Measurements from ENCODE around the gene TSSK3.
"Not testable (repeated sequence)": the region's sequence is repeated elsewhere in the genome, so short reads cannot be mapped to it uniquely, and the experiment has no call there.

The TSSK3 gene

GRCh38 chr1:32365445-32365844 lies 3.1 kb downstream of the TSSK3 start:
- no peak for DNase-seq

GRCh38 chr1:32367912-32368635 lies 5.7 kb downstream of the TSSK3 start:
- DNase-seq: no peak

- DNase-seq: no peak
Measured at GRCh38 chr1:32372149-32372756, 9.9 kb downstream of the TSSK3 start.

GRCh38 chr1:32373996-32374592 lies 11.8 kb downstream of the TSSK3 start:
- DNase-seq: no peak

DNA sequence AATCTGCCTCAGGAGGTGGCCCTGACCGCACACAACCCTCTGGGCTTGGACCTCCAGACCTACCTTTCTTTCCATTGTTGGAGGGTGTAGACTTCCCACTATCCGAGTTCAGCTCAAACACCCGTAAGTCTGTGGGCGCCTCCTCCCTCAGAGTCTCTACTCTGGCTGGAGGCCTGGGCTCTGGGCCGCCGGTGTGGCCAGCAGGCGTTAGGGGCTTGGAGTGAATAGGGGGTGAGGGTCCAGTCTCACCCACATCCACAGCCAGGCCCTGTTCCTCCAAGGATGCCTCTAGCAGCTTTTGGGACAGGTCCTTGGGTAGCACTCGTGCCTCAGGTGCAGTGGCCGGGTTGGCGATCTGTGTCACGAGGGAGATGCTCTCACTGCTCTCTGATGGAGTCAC lies 13.9 kb downstream of the TSSK3 start:
- DNase-seq: no peak

DNA sequence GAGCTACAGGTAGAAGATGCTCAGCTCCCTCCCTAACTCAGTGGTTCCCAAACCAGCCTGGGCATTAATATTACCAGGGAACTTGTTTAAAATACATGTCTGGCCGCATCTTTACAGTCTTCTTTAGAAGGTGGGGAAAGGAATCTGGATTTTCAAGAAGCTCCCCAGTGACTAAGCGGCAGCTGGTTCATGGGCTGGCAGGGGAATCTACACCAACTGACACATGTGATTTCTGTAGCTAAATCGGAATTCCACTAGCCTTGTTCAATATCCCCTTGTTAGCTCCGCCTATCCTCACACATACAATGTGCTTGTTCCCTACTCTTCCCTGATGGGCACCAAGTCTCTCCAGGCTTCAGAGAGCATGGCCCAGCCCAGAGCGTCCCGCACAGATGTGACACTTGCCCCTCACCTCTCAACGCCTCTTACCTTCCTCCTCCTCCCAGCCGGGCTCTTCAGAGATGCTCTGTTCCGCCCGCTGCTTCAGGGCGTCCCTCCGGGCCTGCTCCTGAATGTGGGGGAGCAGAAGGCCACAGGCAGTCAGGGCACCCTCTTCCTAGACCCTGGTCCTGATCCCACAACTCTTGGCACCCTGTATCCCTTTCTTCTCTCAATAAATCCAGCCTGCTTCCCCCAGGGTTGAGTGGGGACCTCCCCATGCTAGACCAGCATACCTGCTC lies 15.3 kb downstream of the TSSK3 start:
- DNase-seq: no peak

DNA sequence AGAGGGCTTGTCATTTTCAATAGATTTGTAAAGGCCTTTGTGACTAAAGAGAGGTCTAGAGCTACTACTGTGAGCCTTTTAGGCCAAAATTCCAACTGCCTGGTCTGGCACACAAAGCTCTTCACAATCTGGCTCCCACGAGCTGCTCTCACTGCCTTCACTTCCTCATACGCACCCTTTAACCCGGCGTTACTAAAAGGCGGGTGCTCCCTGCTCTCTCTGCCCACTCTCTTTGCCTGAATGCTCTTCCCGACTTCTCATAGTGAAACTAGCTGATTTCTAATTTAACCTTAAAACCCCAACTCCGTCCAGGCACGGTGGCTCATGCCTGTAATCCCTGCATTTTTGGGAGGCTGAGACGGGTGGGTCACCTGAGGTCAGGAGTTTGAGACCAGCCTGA lies 17.7 kb downstream of the TSSK3 start:
- DNase-seq: no peak

- no peak for DNase-seq
Measured at GRCh38 chr1:32386676-32387392, 24.5 kb downstream of the TSSK3 start.

DNA sequence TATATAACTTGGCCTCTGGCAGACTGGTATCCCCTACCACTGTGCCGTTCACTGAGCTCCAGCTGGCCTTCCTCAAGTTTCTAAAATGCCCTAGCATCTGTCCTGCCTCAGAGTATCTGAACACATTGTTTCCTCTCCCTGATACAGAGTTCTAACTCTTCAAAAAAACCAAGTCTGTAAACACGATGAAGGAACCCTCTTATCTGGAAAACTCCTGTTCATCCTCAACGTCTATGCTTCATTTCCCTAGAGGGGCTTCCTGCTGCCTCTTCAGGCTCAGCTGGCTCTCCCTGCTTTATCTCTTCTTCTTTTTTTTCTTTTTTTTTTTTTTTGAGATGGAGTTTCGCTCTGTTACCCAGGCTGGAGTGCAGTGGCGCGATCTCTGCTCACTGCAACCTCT lies 26.3 kb downstream of the TSSK3 start:
- no peak for DNase-seq

DNA sequence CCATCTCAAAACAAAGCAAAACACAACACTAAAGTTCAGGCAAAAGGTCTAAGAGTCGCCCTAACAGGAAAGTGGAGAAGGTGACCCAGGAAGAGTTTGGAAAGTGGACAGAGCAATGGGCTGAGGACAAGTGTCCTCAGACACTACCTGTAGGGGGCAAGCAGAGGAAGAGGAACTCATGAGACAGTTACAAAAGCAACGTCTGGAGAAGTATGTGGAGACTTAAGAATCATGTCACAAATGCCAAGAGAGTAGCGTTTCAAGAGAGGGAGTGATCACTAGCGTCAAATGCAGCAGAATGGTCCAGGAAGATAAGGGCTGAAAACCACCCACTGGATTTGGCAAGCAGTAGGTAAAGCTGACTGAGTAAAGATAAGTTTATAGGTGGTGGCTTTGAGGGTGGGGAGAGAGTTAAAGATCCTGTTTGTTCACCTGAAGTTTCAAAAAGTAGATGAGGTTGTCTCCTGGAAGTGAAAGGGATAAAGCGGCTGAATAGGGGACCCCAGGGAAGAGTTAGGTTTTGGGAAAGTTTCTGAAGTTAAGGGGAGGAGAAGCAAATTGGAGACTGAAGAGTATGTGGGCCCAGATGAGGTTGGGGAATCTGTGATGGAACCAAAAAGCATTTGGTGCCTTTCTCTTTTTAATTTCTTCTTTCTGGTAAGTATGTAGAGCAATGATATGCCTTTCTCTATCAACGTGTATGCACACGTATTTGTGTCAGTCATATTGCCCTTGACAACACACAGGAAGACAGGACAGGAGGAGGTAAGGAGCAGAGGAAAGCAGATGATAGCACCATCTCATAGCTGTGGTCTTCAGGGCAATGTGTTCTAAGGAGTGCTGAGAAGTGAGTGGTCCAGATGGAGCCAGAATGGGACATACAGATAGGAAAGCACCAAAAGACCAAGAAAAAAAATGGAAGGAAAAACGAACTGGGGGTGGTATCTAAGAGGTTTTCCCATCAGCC lies 28.8 kb downstream of the TSSK3 start:
- no peak for DNase-seq

DNA sequence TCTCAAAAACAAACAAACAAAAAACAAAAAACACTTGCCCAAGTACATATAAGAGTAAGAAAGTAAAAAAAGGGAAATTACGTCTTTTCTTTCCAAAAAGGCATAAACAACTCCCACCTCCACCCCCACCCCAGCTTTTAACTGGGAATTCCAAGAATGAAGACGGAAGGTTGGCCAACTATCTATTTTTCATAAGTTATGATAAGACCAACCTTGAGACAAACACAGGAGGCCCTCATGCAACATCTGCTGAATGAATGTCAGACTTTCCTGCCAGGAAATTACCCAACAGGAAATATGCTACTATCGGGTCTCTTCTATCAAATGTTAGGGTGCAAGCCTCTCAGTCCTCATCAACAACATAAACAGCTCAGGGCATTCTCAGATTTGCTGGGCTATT lies 30.0 kb downstream of the TSSK3 start:
- DNase-seq: no peak

DNA sequence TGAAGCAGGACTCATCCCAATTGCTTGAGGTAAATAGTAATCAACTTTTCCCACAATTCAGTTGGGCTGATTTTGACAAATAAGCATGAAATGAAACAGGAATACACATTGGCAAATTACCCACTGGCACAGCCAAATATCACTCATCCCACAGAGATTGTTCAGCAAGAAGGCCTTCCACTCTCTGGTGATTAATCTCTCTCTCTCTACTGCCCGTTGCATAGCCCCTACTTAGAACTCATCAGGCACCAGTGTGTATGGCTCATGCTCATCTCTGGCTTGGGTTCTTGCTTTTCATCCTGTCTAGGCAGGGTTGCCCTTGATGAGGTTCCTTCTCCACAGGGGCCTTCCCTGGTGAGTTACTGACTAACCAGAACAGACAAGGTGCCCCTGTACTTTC lies 30.8 kb downstream of the TSSK3 start:
- DNase-seq: no peak

DNA sequence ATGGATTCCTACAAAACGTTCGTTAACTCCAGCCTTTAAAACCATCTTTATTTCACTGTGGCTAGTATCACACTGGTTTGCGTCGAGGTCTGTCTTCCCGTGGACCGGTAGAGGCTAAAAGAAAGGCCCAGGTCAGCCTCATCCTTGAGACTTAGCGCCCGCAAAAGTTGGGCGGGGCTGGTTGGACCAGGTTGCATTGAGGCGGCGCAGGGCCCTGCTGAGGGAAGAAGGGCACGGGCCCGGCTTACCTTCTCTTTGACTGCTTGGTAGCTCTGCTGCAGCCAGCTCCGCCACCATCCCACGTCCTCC lies 31.4 kb downstream of the TSSK3 start:
- DNase-seq: no peak

DNA sequence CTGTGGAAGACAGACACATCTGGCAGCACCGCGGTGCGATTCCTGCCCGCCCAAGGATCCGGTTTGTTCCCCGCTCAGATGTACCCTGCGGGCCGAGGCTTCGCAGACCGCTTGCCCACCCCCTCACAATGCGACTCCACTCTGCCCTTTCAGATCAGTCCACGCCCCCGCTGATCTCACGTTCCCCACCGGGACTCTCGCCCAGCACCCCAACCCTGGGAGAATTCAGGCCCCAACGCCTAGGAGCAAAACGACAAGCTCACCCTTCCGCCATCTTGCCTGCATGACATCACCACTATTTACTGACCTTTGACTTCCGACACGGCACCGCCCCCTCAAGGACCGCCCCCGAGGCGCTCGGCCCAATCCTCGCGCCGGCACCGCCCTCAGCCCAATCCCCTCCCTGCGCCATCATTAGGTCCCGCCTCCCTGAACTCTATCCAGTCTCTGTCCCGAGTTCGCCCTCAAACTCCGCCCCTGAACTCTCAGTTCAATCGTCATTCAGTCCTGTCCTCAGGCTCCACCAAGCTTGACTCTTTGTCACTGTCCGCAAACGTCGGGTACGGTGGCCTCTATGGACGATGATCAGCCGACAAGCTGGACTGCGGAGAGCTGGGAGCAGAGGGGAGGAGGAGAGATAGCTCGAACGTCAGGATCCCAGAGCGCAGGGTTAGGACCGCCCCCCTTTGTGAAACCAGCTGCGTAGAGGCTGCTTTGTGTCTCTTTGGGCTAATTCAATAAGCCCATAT lies 32.0 kb downstream of the TSSK3 start, which contains the start of gene BSDC1:
Gene BSDC1, minus strand, starts transcription at position 301 of the 749 bp plus-strand sequence. Its CDS starts 27 bp downstream, at position 274.
- DNase-seq: peak; percentile 55

- DNase-seq: no peak
Measured at GRCh38 chr1:32394890-32395432, 32.6 kb downstream of the TSSK3 start.

DNA sequence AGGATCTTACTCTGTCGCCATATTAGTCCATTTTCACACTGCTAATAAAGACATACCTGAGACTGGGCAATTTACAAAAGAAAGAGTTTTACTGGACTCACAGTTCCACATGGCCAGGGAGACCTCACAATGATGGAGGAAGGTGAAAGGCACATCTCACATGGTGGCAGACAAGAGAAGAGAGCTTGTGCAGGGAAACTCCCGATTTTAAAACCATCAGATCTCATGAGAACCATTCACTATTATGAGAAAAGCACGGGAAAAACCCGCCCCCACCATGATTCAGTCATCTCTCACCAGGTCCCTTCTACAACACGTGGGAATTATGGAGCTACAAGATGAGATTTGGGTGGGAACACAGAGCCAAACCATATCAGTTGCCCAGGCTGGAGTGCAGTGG lies 34.2 kb downstream of the TSSK3 start:
- DNase-seq: not testable (repeated sequence)

DNA sequence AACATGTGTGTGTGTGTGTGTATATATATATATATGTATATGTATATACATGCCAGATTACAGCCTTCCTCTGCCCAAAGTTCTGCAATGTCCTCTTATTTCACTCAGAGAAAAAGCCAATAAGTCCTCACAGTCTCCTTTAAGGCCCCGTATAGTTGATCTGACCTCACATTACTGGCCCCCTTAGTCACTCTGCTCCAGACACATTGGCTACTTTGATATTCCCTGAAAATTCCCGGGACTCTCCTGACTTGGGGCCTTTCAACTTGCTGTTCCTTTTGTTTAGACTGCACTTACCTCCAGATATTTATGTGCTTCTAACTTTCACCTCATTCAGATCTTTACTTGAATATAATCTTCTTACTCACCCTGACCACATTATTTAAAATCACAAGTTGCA lies 36.1 kb downstream of the TSSK3 start:
- no peak for DNase-seq

DNA sequence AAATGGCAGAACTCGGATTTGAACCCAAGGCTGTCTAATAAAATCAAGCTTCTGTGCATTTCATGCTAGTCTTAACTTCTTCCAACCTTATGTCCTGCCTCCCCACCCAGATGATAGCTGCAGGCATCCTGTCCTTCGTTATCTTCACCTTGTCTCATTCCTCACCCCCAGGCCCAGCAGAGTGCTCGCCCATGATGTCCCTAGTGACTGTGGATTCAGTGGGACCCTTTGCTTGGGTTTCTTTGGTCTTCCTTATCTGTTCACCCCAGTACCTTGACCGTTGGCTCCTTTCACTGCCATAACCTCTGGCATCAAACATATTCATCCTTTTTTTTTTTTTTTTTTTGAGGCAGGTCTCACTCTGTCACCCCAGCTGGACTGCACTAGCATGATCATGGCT lies 37.5 kb downstream of the TSSK3 start:
- DNase-seq: no peak

GRCh38 chr1:32400876-32401631 lies 38.7 kb downstream of the TSSK3 start:
- DNase-seq: peak; percentile 65

- no peak for DNase-seq
Measured at GRCh38 chr1:32404946-32405345, 42.6 kb downstream of the TSSK3 start.

All from 8988T (cell line).